Stomach (tissue), 9 donors: ENCODE data around the gene FBXW7. TPM values are rescaled to one million over a fixed set of nuclear protein-coding genes. Genes with fewer than 3 reads are reported as not detected.

Source experiments
- DNase-seq, 2 donors: peaks; one replicate each; pipeline versions ENCODE4 v3.0.0 to v3.0.0-alpha.2; 2013 to 2019
- H3K27ac ChIP-seq, 5 donors: fragments of 200-600 bp in 4 of 5; sonication (generic) in 4 of 5; one replicate each; pipeline ENCODE4 v1.5.1; 2013 to 2019; ENCODE audit warnings: mild to moderate bottlenecking in 1 of 5, moderate library complexity in 1 of 5
- H3K27me3 ChIP-seq, 3 donors: fragments of 200-600 bp; sonication (generic); one replicate each; pipeline ENCODE4 v1.5.1; 2017 to 2019; ENCODE audit warnings: mixed run types in 1 of 3
- H3K36me3 ChIP-seq, 4 donors: fragments of 200-600 bp; sonication (generic); 1 replicate in 3 of 4; 2 replicates in 1 of 4; pipeline ENCODE4 v1.5.1; 2016 to 2019
- H3K4me1 ChIP-seq, 4 donors: fragments of 200-600 bp; sonication (generic); one replicate each; pipeline ENCODE4 v1.5.1; 2016 to 2019
- H3K4me3 ChIP-seq, 4 donors: fragments of 200-600 bp; sonication (generic) in 3 of 4; one replicate each; pipeline ENCODE4 v1.5.1; 2016 to 2019; ENCODE audit warnings: mild to moderate bottlenecking in 1 of 4
- H3K9me3 ChIP-seq, 4 donors: fragments of 200-600 bp; sonication (generic); one replicate each; pipeline ENCODE4 v1.5.1; 2016 to 2019
- CTCF ChIP-seq, 7 experiments: fragments of 450-650 bp in 4 of 7; fragments of 200-600 bp in 3 of 7; sonication (generic) in 3 of 7; IDR thresholded peaks; one replicate each; pipeline ENCODE4 v1.5.1; 2016 to 2019; ENCODE audit warnings: antibody characterized with exemption in 7 of 7, control low read depth in 2 of 7, mild to moderate bottlenecking in 1 of 7
- EP300 ChIP-seq: sonication (generic); formaldehyde crosslinking; IDR thresholded peaks from one replicate; pipeline ENCODE4 v1.6.1; 2017; ENCODE audit warnings: antibody characterized with exemption
- POLR2A ChIP-seq, 4 donors: fragments of 450-650 bp; IDR thresholded peaks; one replicate each; pipeline ENCODE4 v1.6.1; 2016; ENCODE audit warnings: antibody characterized with exemption in 4 of 4, control low read depth in 2 of 4, mild to moderate bottlenecking in 1 of 4, moderate library complexity in 1 of 4
- POLR2AphosphoS5 ChIP-seq, 3 donors: sonication (generic); formaldehyde crosslinking; IDR thresholded peaks; one replicate each; pipeline ENCODE4 v1.6.1; 2016; ENCODE audit warnings: antibody characterized with exemption in 3 of 3
- WGBS, 5 donors: extraction: QIAGEN DNeasy Blood & Tissue Kit in 3 of 5; methylation state at CpG; one replicate each; pipeline versions ENCODE4 v1.1.5 to v1.1.7; 2013 to 2018; 5-methylcytosine and 5-hydroxymethylcytosine counted together
- intact Hi-C: fragments of 100-400 bp; cut with DNase I; formaldehyde crosslinking; loops from one replicate; pipeline ENCODE4 v1.15.1; 2023; ENCODE audit warnings: low total_unique reads
- polyA plus RNA-seq, 3 donors: library from polyadenylated mRNA; stranded (reverse); fragments of 200-250 nt; gene quantifications; one replicate each; pipeline ENCODE4 v1.2.3, GENCODE V29; 2013
- total RNA-seq, 5 donors: library from RNA; depleted of rRNA; stranded (reverse); fragments of >200 nt; gene quantifications; one replicate each; pipeline versions ENCODE4 v1.1.0 to v1.2.3, GENCODE V29; 2014 to 2016
- donor health status: healthy with polysubstance abuse.
- donor health status: Bipolar disorder and iron deficiency.
- donor health status: healthy.

Gene FBXW7
- total and polyA plus RNA-seq, 8 donors = 8.7 to 119 (median 25.1) TPM

- intact Hi-C loops = no loop called here
- no peak for DNase-seq
- Histone ChIP-seq H3K4me3 (no peak overlapping the region), H3K4me1 (peaks cover 0 to 12% (median 0%) of the 10 kb centered on the region in 4 donors), H3K27me3 (no peaks in the 10 kb centered on the region), H3K27ac (no peak overlapping the region), H3K36me3 (no peaks in the 10 kb centered on the region), H3K9me3 (no peaks in the 10 kb centered on the region)
- 86 to 93% (median 91%) methylated on average over 4 of the region's 4 CpGs for WGBS, 5 donors
- TF ChIP-seq POLR2AphosphoS5 (IDR thresholded peaks at IDR 0.05) = no peak
- TF ChIP-seq CTCF (IDR thresholded peaks at IDR 0.05) = no peak
- no peak for TF ChIP-seq EP300
- TF ChIP-seq POLR2A (IDR thresholded peaks at IDR 0.05) = no peak
Observed at GRCh38 chr4:152394791-152395190, 141.1 kb downstream of the FBXW7 start.

GRCh38 chr4:152392079-152392478, 143.8 kb downstream of the FBXW7 start:
- TF ChIP-seq POLR2A (IDR thresholded peaks at IDR 0.05) = no peak
- no peak for TF ChIP-seq CTCF (IDR thresholded peaks at IDR 0.05)
- intact Hi-C loops = no loop called here
- Histone ChIP-seq H3K27ac (no peak overlapping the region), H3K4me3 (no peak overlapping the region), H3K9me3 (no peaks in the 10 kb centered on the region), H3K4me1 (peaks cover 0 to 4% (median 0%) of the 10 kb centered on the region in 4 donors), H3K36me3 (no peaks in the 10 kb centered on the region), H3K27me3 (no peaks in the 10 kb centered on the region)
- DNase-seq = no peak
- 91 to 99% (median 96%) methylated on average over 3 of the region's 3 CpGs for WGBS, 5 donors

- no peak for DNase-seq
- WGBS, 5 donors = 78 to 91% (median 83%) methylated on average over 1 of the region's 1 CpG
- no peaks in the 10 kb centered on the region for H3K9me3 ChIP-seq
- no peaks in the 10 kb centered on the region for H3K27me3 ChIP-seq
- no peak for TF ChIP-seq POLR2AphosphoS5 (IDR thresholded peaks at IDR 0.05)
- TF ChIP-seq EP300 = no peak
- TF ChIP-seq POLR2A (IDR thresholded peaks at IDR 0.05) = no peak
- no peak for TF ChIP-seq CTCF (IDR thresholded peaks at IDR 0.05)
- H3K36me3 ChIP-seq = no peaks in the 10 kb centered on the region
- no peak overlapping the region for H3K4me3 ChIP-seq
- peaks cover 0 to 4% (median 2%) of the 10 kb centered on the region in 4 donors for H3K4me1 ChIP-seq
- intact Hi-C loops = no loop called here
- no peak overlapping the region for H3K27ac ChIP-seq
Observed at GRCh38 chr4:152390216-152390615, 145.7 kb downstream of the FBXW7 start.

GRCh38 chr4:152389359-152389758, 146.5 kb downstream of the FBXW7 start:
- 86 to 93% (median 89%) methylated on average over 2 of the region's 2 CpGs for WGBS, 5 donors
- Histone ChIP-seq H3K4me3 (no peak overlapping the region), H3K27ac (no peak overlapping the region), H3K36me3 (no peaks in the 10 kb centered on the region), H3K9me3 (no peaks in the 10 kb centered on the region), H3K4me1 (peaks cover 0 to 4% (median 2%) of the 10 kb centered on the region in 4 donors), H3K27me3 (no peaks in the 10 kb centered on the region)
- TF ChIP-seq CTCF (IDR thresholded peaks at IDR 0.05) = no peak
- TF ChIP-seq POLR2A (IDR thresholded peaks at IDR 0.05) = no peak
- no peak for TF ChIP-seq POLR2AphosphoS5 (IDR thresholded peaks at IDR 0.05)
- no peak for TF ChIP-seq EP300
- DNase-seq = no peak
- intact Hi-C loops = no loop called here
